ENCODE data around the gene KDM3B.
A peak's percentile ranks its signal among the peaks of the same experiment; 100 is the strongest.

The KDM3B gene

DNA sequence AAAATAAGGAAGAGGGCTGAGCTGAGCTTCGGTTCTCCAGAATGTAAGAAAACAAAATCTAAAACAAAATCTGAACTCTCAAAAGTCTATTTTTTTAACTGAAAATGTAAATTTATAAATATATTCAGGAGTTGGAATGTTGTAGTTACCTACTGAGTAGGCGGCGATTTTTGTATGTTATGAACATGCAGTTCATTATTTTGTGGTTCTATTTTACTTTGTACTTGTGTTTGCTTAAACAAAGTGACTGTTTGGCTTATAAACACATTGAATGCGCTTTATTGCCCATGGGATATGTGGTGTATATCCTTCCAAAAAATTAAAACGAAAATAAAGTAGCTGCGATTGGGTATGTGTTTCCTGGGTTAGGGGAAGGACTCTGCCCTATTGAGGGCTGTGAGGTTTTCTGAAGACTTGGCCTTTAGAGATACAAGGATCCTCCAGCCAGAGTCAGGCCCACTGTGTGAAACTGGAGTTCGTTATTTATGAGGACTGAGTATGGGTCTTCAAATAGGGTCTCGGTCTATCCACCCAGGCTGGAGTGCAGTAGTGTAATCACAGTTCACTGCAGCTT lies 116.6 kb downstream of the KDM3B start:
- ATAC-seq: no peak
- TF ChIP-seq ZFP30 (CRISPR knock-in tag; IDR thresholded peaks at IDR 0.05) (0 out of 2 replicates have a peak, but pooled peaks have one; percentile 1), ZFP3 (CRISPR knock-in tag; IDR thresholded peaks at IDR 0.05) (no peak), OSR1 (CRISPR knock-in tag; IDR thresholded peaks at IDR 0.05) (no peak), ISL1 (CRISPR knock-in tag; IDR thresholded peaks at IDR 0.05) (no peak), ZNF565 (CRISPR knock-in tag; conservative IDR thresholded peaks at IDR 0.05; ENCODE audit: low read depth) (no peak), BACH2 (CRISPR knock-in tag; IDR thresholded peaks at IDR 0.05; ENCODE audit: borderline replicate concordance) (no peak), ARNTL (CRISPR knock-in tag; IDR thresholded peaks at IDR 0.05; ENCODE audit: borderline replicate concordance, low read depth) (no peak), RARB (CRISPR knock-in tag; IDR thresholded peaks at IDR 0.05) (no peak), ZNF70 (CRISPR knock-in tag; IDR thresholded peaks at IDR 0.05) (no peak)
- TF ChIP-seq, protein P1, sequence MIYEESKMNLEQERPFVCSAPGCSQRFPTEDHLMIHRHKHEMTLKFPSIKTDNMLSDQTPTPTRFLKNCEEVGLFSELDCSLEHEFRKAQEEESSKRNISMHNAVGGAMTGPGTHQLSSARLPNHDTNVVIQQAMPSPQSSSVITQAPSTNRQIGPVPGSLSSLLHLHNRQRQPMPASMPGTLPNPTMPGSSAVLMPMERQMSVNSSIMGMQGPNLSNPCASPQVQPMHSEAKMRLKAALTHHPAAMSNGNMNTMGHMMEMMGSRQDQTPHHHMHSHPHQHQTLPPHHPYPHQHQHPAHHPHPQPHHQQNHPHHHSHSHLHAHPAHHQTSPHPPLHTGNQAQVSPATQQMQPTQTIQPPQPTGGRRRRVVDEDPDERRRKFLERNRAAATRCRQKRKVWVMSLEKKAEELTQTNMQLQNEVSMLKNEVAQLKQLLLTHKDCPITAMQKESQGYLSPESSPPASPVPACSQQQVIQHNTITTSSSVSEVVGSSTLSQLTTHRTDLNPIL (CRISPR knock-in tag; IDR thresholded peaks at IDR 0.05; ENCODE audit: low read depth): peak; percentile 68

- TF ChIP-seq ARNTL (CRISPR knock-in tag; IDR thresholded peaks at IDR 0.05; ENCODE audit: borderline replicate concordance, low read depth) (peak; percentile 52), ZNF565 (CRISPR knock-in tag; conservative IDR thresholded peaks at IDR 0.05; ENCODE audit: low read depth) (peak; percentile 76), ISL1 (CRISPR knock-in tag; IDR thresholded peaks at IDR 0.05) (no peak), TCF4 (CRISPR knock-in tag; IDR thresholded peaks at IDR 0.05; ENCODE audit: borderline replicate concordance) (peak; percentile 48; the same call in 1 of the 2 replicates), POU6F1 (CRISPR knock-in tag; IDR thresholded peaks at IDR 0.05; ENCODE audit: borderline replicate concordance, low read depth) (no peak; the same call in 1 of the 2 replicates), ZNF70 (CRISPR knock-in tag; IDR thresholded peaks at IDR 0.05) (peak; percentile 43), CSDC2 (CRISPR knock-in tag; IDR thresholded peaks at IDR 0.05) (peak; percentile 92), ESRRG (CRISPR knock-in tag; IDR thresholded peaks at IDR 0.05) (peak; percentile 97), RARB (CRISPR knock-in tag; IDR thresholded peaks at IDR 0.05) (peak; percentile 98), ZFP30 (CRISPR knock-in tag; IDR thresholded peaks at IDR 0.05) (peak; percentile 54), TOX (CRISPR knock-in tag; IDR thresholded peaks at IDR 0.05; ENCODE audit: borderline replicate concordance) (peak; percentile 98; the same call in 1 of the 2 replicates), GLIS3 (CRISPR knock-in tag; IDR thresholded peaks at IDR 0.05) (peak; percentile 93), OSR1 (CRISPR knock-in tag; IDR thresholded peaks at IDR 0.05) (no peak), ZFP3 (CRISPR knock-in tag; IDR thresholded peaks at IDR 0.05) (peak; percentile 52), BACH2 (CRISPR knock-in tag; IDR thresholded peaks at IDR 0.05; ENCODE audit: borderline replicate concordance) (no peak), ZNF8 (CRISPR knock-in tag; IDR thresholded peaks at IDR 0.05) (peak; percentile 79), SNAI2 (CRISPR knock-in tag; IDR thresholded peaks at IDR 0.05) (peak; percentile 48; the same call in 1 of the 2 replicates), PPARA (CRISPR knock-in tag; IDR thresholded peaks at IDR 0.05; ENCODE audit: borderline replicate concordance) (peak; percentile 22; the same call in 1 of the 2 replicates), ZC3H10 (CRISPR knock-in tag; IDR thresholded peaks at IDR 0.05) (peak; percentile 95)
- TF ChIP-seq, protein P1 (CRISPR knock-in tag; IDR thresholded peaks at IDR 0.05; ENCODE audit: low read depth): peak; percentile 99
- TF ChIP-seq, protein P2, sequence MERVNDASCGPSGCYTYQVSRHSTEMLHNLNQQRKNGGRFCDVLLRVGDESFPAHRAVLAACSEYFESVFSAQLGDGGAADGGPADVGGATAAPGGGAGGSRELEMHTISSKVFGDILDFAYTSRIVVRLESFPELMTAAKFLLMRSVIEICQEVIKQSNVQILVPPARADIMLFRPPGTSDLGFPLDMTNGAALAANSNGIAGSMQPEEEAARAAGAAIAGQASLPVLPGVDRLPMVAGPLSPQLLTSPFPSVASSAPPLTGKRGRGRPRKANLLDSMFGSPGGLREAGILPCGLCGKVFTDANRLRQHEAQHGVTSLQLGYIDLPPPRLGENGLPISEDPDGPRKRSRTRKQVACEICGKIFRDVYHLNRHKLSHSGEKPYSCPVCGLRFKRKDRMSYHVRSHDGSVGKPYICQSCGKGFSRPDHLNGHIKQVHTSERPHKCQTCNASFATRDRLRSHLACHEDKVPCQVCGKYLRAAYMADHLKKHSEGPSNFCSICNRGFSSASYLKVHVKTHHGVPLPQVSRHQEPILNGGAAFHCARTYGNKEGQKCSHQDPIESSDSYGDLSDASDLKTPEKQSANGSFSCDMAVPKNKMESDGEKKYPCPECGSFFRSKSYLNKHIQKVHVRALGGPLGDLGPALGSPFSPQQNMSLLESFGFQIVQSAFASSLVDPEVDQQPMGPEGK (CRISPR knock-in tag; IDR thresholded peaks at IDR 0.05; ENCODE audit: borderline replicate concordance): peak; percentile 94
- TF ChIP-seq, protein P3, sequence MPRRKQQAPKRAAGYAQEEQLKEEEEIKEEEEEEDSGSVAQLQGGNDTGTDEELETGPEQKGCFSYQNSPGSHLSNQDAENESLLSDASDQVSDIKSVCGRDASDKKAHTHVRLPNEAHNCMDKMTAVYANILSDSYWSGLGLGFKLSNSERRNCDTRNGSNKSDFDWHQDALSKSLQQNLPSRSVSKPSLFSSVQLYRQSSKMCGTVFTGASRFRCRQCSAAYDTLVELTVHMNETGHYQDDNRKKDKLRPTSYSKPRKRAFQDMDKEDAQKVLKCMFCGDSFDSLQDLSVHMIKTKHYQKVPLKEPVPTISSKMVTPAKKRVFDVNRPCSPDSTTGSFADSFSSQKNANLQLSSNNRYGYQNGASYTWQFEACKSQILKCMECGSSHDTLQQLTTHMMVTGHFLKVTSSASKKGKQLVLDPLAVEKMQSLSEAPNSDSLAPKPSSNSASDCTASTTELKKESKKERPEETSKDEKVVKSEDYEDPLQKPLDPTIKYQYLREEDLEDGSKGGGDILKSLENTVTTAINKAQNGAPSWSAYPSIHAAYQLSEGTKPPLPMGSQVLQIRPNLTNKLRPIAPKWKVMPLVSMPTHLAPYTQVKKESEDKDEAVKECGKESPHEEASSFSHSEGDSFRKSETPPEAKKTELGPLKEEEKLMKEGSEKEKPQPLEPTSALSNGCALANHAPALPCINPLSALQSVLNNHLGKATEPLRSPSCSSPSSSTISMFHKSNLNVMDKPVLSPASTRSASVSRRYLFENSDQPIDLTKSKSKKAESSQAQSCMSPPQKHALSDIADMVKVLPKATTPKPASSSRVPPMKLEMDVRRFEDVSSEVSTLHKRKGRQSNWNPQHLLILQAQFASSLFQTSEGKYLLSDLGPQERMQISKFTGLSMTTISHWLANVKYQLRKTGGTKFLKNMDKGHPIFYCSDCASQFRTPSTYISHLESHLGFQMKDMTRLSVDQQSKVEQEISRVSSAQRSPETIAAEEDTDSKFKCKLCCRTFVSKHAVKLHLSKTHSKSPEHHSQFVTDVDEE (CRISPR knock-in tag; IDR thresholded peaks at IDR 0.05): peak; percentile 34; the same call in 1 of the 2 replicates
- TF ChIP-seq, protein P4, sequence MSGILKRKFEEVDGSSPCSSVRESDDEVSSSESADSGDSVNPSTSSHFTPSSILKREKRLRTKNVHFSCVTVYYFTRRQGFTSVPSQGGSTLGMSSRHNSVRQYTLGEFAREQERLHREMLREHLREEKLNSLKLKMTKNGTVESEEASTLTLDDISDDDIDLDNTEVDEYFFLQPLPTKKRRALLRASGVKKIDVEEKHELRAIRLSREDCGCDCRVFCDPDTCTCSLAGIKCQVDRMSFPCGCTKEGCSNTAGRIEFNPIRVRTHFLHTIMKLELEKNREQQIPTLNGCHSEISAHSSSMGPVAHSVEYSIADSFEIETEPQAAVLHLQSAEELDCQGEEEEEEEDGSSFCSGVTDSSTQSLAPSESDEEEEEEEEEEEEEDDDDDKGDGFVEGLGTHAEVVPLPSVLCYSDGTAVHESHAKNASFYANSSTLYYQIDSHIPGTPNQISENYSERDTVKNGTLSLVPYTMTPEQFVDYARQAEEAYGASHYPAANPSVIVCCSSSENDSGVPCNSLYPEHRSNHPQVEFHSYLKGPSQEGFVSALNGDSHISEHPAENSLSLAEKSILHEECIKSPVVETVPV (CRISPR knock-in tag; IDR thresholded peaks at IDR 0.05): peak; percentile 91
- ATAC-seq: peak; percentile 22
Measured at GRCh38 chr5:138469540-138470321, 117.2 kb downstream of the KDM3B start.

All from SK-N-SH treated with all-trans-retinoic acid at 6 μM for 48 hours (cell line).